IPS-20b (cell line): ENCODE measurements around the gene CDC42SE2.
"Not testable (repeated sequence)": the region's sequence is repeated elsewhere in the genome, so short reads cannot be mapped to it uniquely, and the experiment has no call there.

Experiments
- H3K27ac ChIP-seq: one replicate; pipeline ENCODE4 v1.5.1; 2013; ENCODE audit warnings: low read length
- H3K27me3 ChIP-seq: 2 replicates; pipeline ENCODE4 v1.6.1; 2013; ENCODE audit warnings: mild to moderate bottlenecking, low read length, inconsistent platforms; ENCODE audit not compliant: insufficient read depth
- H3K36me3 ChIP-seq: 2 replicates; pipeline ENCODE4 v1.6.1; 2013; ENCODE audit warnings: low read depth, mild to moderate bottlenecking, inconsistent platforms, low read length, moderate library complexity; ENCODE audit not compliant: insufficient read depth
- H3K4me1 ChIP-seq: 2 replicates; pipeline ENCODE4 v1.6.1; 2013; ENCODE audit warnings: mild to moderate bottlenecking, control low read depth, inconsistent platforms, low read length, moderate library complexity; ENCODE audit not compliant: insufficient read depth
- H3K4me3 ChIP-seq: 2 replicates; pipeline ENCODE4 v1.5.1; 2013; ENCODE audit warnings: mild to moderate bottlenecking, low read length, inconsistent platforms
- H3K9ac ChIP-seq: 2 replicates; pipeline ENCODE4 v1.6.1; 2013; ENCODE audit warnings: low read depth, mild to moderate bottlenecking, inconsistent platforms, low read length, moderate library complexity
- H3K9me3 ChIP-seq: 2 replicates; pipeline ENCODE4 v1.6.1; 2013; ENCODE audit warnings: mild to moderate bottlenecking, low read depth, low read length, inconsistent platforms; ENCODE audit not compliant: insufficient read depth

CDC42SE2 gene

DNA sequence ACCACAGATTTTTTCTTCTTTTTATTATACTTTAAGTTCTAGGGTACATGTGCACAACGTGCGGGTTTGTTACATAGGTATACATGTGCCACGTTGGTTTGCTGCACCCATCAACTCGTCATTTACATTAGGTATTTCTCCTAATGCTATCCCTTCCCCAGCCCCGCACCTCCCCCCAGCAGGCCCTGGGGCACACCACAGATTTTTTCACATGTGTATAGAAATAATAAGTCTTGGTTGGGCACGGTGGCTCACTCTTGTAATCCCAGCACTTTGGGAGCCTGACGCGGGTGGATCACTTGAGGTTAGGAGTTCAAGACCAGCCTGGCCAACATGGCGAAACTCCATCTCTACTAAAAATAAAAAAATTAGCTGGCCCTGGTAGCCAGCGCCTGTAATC, 9.8 kb upstream of the CDC42SE2 start:
- not testable (repeated sequence) for H3K36me3 ChIP-seq, H3K9me3 ChIP-seq, H3K4me3 ChIP-seq, H3K27ac ChIP-seq, H3K9ac ChIP-seq, H3K4me1 ChIP-seq, H3K27me3 ChIP-seq

DNA sequence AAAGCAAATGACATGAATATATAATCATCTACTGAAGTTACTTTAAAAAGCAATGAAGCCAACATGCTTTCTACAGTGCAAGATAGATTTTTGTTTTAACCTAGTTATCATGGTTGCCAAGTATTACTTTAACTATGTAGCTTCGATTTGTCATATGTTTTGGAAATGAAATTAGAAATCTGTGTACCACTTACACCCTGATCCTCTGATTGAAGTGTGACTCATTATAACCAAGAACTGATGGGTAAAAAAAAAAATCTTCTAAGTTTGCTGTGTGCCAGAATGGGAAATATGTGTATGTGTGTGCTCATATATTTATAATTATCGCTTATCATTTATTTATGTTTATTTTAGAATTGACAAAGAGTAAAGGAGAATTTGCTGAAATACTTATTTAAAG, 9.1 kb upstream of the CDC42SE2 start:
- Histone ChIP-seq H3K36me3 (no peaks in the 10 kb centered on the region), H3K4me1 (peaks cover 5% of the 10 kb centered on the region; the same call in 1 of the 2 replicates), H3K27me3 (no peaks in the 10 kb centered on the region), H3K27ac (no peak overlapping the region), H3K4me3 (no peak overlapping the region), H3K9ac (no peak overlapping the region), H3K9me3 (no peaks in the 10 kb centered on the region)

DNA sequence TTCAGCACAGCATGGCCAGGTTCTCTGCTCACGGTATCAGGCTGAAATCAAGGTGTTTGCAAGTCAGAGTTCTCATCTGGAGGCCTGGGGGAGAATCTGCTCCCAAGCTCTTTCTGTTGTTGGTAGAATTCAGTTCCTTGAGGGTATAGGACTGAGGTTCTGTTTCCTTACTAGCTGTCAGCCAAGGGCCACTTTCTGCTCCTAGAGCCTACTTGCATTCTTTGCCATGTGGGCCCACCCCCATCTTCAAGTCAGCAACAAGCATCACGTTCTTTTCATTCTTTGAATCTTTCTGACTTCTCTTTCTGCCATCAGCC, 7.4 kb upstream of the CDC42SE2 start:
- Histone ChIP-seq H3K27me3 (no peaks in the 10 kb centered on the region), H3K4me3 (no peak overlapping the region), H3K9ac (no peak overlapping the region), H3K36me3 (no peaks in the 10 kb centered on the region), H3K4me1 (peaks cover 5% of the 10 kb centered on the region; the same call in 1 of the 2 replicates), H3K27ac (no peak overlapping the region), H3K9me3 (no peaks in the 10 kb centered on the region)

DNA sequence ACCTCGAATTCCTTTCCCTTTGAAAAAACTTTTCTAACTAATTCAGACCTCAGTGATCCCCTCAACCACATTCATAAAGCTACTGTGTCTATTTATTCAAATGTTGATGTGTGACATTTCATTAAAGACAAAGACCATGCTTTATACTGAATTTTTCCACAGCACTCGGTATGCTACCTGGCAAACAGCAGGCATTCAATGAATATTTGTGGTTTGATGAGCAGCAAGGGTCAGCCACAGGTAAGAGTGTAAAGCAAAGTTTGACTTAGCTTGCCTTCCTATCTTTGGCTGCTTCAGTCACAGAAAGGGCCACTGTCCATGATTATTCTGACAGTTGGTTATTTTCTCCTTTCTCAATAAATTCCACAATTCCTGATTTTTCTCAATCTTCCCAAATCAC, 5.1 kb upstream of the CDC42SE2 start:
- no peaks in the 10 kb centered on the region for H3K9me3 ChIP-seq
- no peak overlapping the region for H3K27ac ChIP-seq
- no peaks in the 10 kb centered on the region for H3K36me3 ChIP-seq
- H3K4me1 ChIP-seq = peaks cover 5% of the 10 kb centered on the region; the same call in 1 of the 2 replicates
- H3K4me3 ChIP-seq = no peak overlapping the region
- no peak overlapping the region for H3K9ac ChIP-seq
- no peaks in the 10 kb centered on the region for H3K27me3 ChIP-seq

DNA sequence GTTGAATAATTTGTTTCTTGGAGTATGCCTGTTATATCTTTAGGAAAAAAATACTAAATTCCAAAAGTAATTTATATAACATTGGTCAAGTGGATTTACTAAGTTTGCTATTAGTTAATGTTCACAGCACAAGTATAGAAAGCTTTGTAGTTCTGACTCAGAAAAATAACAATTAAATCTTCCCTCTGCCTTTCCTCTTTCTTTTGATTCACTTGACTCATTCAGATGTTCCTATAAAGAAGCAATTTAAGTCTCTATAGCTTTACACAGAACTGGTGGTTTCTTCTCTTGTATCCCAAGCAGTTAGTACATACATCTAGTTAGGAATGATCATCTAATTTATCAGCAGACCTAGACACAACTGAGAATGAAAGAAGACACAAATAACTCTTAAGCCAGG, 4.5 kb upstream of the CDC42SE2 start:
- H3K4me1 ChIP-seq = peaks cover 5% of the 10 kb centered on the region; the same call in 1 of the 2 replicates
- H3K27ac ChIP-seq = no peak overlapping the region
- no peaks in the 10 kb centered on the region for H3K36me3 ChIP-seq
- H3K27me3 ChIP-seq = no peaks in the 10 kb centered on the region
- no peak overlapping the region for H3K4me3 ChIP-seq
- H3K9ac ChIP-seq = no peak overlapping the region
- H3K9me3 ChIP-seq = no peaks in the 10 kb centered on the region

DNA sequence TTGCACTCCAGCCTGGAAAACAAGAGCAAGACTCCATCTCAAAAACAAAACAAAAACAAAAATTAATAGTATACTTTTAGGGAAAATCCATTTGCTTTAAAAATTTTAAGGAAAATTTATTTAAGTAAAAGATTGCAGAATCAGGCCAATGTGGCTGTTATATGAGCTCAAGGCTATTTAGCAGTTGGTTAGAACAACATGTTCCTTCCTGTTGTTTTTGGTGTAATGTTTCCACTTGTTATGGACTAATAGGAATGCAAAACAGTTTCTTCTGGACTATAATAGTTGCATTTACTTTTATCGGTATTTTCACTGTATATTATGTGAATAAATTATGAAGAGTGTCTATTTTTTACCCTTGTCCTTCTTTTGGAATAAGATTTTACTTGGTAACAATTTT, 3.0 kb upstream of the CDC42SE2 start:
- Histone ChIP-seq H3K9me3 (no peaks in the 10 kb centered on the region), H3K27me3 (no peaks in the 10 kb centered on the region; the same call in 1 of the 2 replicates), H3K36me3 (no peaks in the 10 kb centered on the region), H3K4me1 (peaks cover 13% of the 10 kb centered on the region), H3K9ac (no peak overlapping the region), H3K27ac (no peak overlapping the region), H3K4me3 (no peak overlapping the region)

DNA sequence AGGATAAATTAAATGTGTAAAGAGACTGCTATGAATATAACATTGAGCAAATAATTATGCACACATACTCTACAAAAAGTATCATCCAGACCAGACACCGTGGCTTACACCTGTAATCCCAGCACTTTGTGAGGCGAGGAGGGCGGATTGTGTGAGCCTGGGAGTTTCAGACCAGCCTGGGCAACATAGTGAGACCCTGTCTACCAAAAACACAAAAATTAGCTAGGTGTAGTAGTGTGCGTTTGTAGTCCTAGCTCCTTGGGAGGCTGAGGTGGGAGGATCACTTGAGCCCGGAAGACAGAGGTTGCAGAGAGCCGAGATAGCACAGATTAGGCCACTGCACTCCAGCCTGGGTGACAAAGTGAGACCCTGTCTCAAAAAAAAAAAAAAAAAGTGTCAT, 2.4 kb upstream of the CDC42SE2 start:
- Histone ChIP-seq H3K27me3 (no peaks in the 10 kb centered on the region; the same call in 1 of the 2 replicates), H3K4me3 (no peak overlapping the region), H3K9ac (no peak overlapping the region), H3K36me3 (no peaks in the 10 kb centered on the region), H3K27ac (no peak overlapping the region), H3K9me3 (no peaks in the 10 kb centered on the region), H3K4me1 (peaks cover 13% of the 10 kb centered on the region)

DNA sequence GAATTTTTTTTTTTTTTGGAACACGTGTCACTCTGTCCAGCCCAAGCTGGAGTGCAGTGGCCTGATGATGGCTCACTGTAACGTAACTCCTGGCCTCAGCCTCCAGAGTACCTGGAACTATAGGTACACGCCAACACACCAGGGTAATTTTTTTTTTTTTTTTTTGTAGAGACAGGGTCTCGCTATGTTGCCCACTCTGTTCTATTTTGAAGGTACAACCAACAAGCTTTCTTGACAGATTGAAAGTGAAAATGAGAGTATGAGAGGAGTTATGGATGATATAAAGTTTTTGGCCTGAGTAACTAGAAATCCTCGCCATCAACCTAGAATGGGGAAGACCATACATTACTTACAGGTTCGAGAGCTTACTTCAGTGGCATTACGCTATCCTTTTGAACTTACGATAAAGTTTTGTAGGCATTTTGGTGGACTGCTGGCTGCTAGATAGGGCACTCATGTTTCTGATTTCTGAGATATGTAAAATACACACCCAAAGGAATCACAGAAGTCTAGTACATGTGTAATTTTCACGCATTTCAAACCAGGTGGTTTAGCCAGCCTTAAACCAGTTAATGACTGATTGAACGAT, 806 bp upstream of the CDC42SE2 start:
- Histone ChIP-seq H3K27me3 (no peaks in the 10 kb centered on the region; the same call in 1 of the 2 replicates), H3K27ac (no peak overlapping the region), H3K9me3 (no peaks in the 10 kb centered on the region), H3K4me1 (peaks cover 13% of the 10 kb centered on the region), H3K9ac (peak overlapping the region; percentile 78; the same call in 1 of the 2 replicates), H3K4me3 (peak overlapping the region; percentile 98), H3K36me3 (no peaks in the 10 kb centered on the region)

DNA sequence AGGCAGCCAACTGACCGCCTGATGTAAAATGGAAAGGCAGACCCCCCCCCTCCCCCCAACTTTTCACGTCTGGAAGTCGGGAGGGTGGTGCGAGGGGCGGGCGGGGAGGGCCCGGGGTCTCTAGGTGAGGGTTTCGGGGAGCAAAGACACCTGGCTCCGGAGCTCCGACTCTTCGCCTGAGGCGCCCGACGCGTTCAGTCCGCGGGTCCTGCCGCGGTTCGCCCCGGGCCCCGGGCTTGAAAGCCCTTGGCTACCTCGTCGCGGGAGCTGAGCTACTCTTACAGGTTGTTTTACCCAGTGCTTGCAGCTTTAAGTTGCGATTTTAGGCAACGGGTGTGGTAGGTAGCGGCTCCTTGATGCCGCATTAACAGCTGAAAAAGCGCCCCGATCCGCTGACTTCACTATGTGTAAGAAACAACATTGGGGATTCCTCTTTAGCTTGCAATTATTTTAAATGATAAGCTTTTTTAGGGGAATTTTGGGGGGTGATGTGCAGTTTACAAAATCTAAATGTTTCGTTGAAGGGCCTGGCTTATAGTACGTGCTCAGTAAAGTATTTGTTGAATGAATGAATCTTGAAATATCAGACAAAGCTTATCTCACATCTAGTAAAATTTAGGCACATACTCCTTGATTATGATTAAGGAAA, 722 bp downstream of the CDC42SE2 start:
- Histone ChIP-seq H3K36me3 (no peaks in the 10 kb centered on the region), H3K4me3 (peak overlapping the region; percentile 98), H3K27me3 (no peaks in the 10 kb centered on the region; the same call in 1 of the 2 replicates), H3K9me3 (no peaks in the 10 kb centered on the region), H3K4me1 (peaks cover 8% of the 10 kb centered on the region; the same call in 1 of the 2 replicates), H3K9ac (peak overlapping the region; percentile 87), H3K27ac (peak overlapping the region; percentile 61)

DNA sequence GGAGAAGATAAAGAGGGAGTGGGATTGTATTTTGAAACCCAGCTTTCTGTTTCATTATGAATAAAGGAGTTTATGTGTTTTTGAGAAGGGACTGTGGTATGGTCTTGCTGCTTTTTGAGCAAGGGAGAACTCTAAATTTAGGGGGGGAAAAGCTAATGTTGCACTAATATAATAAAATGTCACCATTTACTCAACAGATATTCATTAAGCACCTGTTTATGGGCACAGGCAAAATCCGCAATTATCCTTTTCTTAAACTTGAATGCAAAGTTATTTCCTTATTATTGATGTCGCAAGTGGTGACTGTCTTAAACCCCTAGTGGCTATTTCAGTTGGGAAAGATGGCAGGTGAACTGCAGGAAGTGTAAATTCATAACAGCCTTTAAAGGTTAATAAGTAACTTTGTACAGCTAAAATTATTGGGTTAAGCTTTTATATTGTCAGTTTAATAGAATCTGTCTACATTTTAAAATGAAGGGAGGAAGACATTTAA, 1.5 kb downstream of the CDC42SE2 start:
- H3K36me3 ChIP-seq = no peaks in the 10 kb centered on the region
- no peaks in the 10 kb centered on the region; the same call in 1 of the 2 replicates for H3K27me3 ChIP-seq
- H3K27ac ChIP-seq = no peak overlapping the region
- H3K9ac ChIP-seq = peak overlapping the region; percentile 87; the same call in 1 of the 2 replicates
- H3K4me1 ChIP-seq = peaks cover 8% of the 10 kb centered on the region; the same call in 1 of the 2 replicates
- no peaks in the 10 kb centered on the region for H3K9me3 ChIP-seq
- H3K4me3 ChIP-seq = peak overlapping the region; percentile 98

DNA sequence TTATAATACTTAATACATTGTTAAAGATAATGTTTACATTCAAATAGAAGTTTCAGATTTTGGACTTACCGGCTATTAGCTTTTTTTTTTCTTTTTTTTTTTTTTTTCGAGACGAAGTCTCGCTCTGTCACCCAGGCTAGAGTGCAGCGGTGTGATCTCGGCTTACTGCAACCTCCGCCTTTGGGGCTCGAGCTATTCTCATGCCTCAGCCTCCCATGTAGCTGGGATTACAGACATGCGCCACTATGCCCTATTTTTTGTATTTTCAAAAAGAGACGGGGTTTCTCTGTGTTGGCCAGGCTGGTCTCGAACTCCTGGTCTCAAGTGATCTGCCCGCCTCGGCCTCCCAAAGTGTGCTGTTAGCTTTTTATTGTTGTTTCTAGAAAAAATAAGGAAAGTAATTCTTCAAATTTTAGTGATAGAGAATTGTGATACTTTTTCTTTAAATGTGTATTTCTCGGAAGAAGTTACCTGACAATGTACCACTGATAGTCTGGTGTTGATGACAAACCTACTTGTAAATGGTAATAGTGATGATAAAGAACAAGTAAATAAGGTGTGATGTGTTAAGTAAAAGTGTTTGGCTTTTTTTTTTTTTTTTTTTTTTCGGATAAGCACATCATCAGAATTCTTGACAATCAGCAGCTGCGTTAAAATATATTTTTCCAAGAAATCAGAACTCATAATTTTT, 2.7 kb downstream of the CDC42SE2 start:
- Histone ChIP-seq H3K36me3 (no peaks in the 10 kb centered on the region), H3K4me1 (peaks cover 11% of the 10 kb centered on the region; the same call in 1 of the 2 replicates), H3K4me3 (no peak overlapping the region), H3K9me3 (no peaks in the 10 kb centered on the region), H3K27ac (no peak overlapping the region), H3K9ac (no peak overlapping the region), H3K27me3 (no peaks in the 10 kb centered on the region; the same call in 1 of the 2 replicates)
